T-helper 1 cell treated with Interleukin-12 subunit alpha and Interleukin-12 subunit beta and Interleukin-4 antibody, amounts not matched to agents 30 ng/mL and 1 ng/mL, for 36 hours (primary cell): Measurements from ENCODE around the gene DPP4. TPM values are rescaled to one million over a fixed set of nuclear protein-coding genes. Genes with fewer than 3 reads are reported as not detected.
"Not testable (repeated sequence)": the region's sequence is repeated elsewhere in the genome, so short reads cannot be mapped to it uniquely, and the experiment has no call there.

ENCODE experiments used
- intact Hi-C: fragments of 100-400 bp; cut with micrococcal nuclease; formaldehyde crosslinking; loops from one replicate; pipeline ENCODE4 v1.15.1; 2024
- total RNA-seq: library from RNA; stranded (reverse); gene quantifications from 2 replicates; pipeline ENCODE4 v1.2.3, GENCODE V29; 2022

The DPP4 gene
- total RNA-seq, 1 donor from 2014 or later = 273 TPM

GRCh38 chr2:162060532-162060931, 13.5 kb downstream of the DPP4 start:
- intact Hi-C loops = no loop called here

GRCh38 chr2:162058973-162059668, 14.9 kb downstream of the DPP4 start:
- intact Hi-C loops = loop anchor here (1.0 to 5.0 kb wide), 8 partner anchors 13 to 897 kb away; partner anchors contain the start of genes IFIH1 and TANK

- intact Hi-C loops = loop anchor here (5.0 kb wide), 2 partner anchors 670 to 895 kb away; partner anchors contain the start of gene TANK
Measured at GRCh38 chr2:162057426-162057825, 16.6 kb downstream of the DPP4 start.

GRCh38 chr2:162056796-162057399, 17.1 kb downstream of the DPP4 start:
- intact Hi-C loops = loop anchor here (5.0 kb wide), 2 partner anchors 670 to 895 kb away; partner anchors contain the start of gene TANK

GRCh38 chr2:162053808-162054155, 20.2 kb downstream of the DPP4 start:
- intact Hi-C loops = no loop called here

GRCh38 chr2:162053066-162053807, 20.8 kb downstream of the DPP4 start:
- intact Hi-C loops = no loop called here

GRCh38 chr2:162050513-162050961, 23.5 kb downstream of the DPP4 start:
- intact Hi-C loops = no loop called here

GRCh38 chr2:162049089-162049488, 24.9 kb downstream of the DPP4 start:
- intact Hi-C loops = not testable (repeated sequence)

- intact Hi-C loops = no loop called here
Measured at GRCh38 chr2:162044586-162044985, 29.4 kb downstream of the DPP4 start.

- intact Hi-C loops = no loop called here
Measured at GRCh38 chr2:162043132-162043531, 30.9 kb downstream of the DPP4 start.

- intact Hi-C loops = no loop called here
Measured at GRCh38 chr2:162041485-162041884, 32.5 kb downstream of the DPP4 start.

GRCh38 chr2:162038725-162039124, 35.3 kb downstream of the DPP4 start:
- intact Hi-C loops = loop anchor here (1.0 kb wide), 2 partner anchors 9 kb away; no protein-coding TSS in a partner anchor

- intact Hi-C loops = loop anchor here (1.0 kb wide), 2 partner anchors 9 kb away; no protein-coding TSS in a partner anchor
Measured at GRCh38 chr2:162037886-162038285, 36.1 kb downstream of the DPP4 start.

GRCh38 chr2:162037028-162037795, 36.8 kb downstream of the DPP4 start:
- intact Hi-C loops = no loop called here

GRCh38 chr2:162035981-162036380, 38.0 kb downstream of the DPP4 start:
- intact Hi-C loops = no loop called here

- intact Hi-C loops = no loop called here
Measured at GRCh38 chr2:162030363-162031190, 43.4 kb downstream of the DPP4 start.

GRCh38 chr2:162029287-162029901, 44.6 kb downstream of the DPP4 start:
- intact Hi-C loops = loop anchor here (1.0 to 5.0 kb wide), 2 partner anchors 9 to 263 kb away; no protein-coding TSS in a partner anchor

- intact Hi-C loops = loop anchor here (5.0 kb wide), 1 partner anchor 264 kb away; no protein-coding TSS in a partner anchor
Measured at GRCh38 chr2:162028511-162028910, 45.5 kb downstream of the DPP4 start.

GRCh38 chr2:162025121-162025911, 48.7 kb downstream of the DPP4 start:
- intact Hi-C loops = loop anchor here (5.0 kb wide), 1 partner anchor 267 kb away; no protein-coding TSS in a partner anchor
